Esophagus squamous epithelium (tissue), 5 donors: ENCODE data around the gene TXN2. TPM values are rescaled to one million over a fixed set of nuclear protein-coding genes. Genes with fewer than 3 reads are reported as not detected.
A peak's percentile ranks its signal among the peaks of the same experiment; 100 is the strongest.

ENCODE experiments used
- DNase-seq: peaks from one replicate; lab custom pipeline; 2025; lab: John Stamatoyannopoulos, UW
- H3K27ac ChIP-seq, 4 donors: fragments of 200-600 bp; sonication (generic); one replicate each; pipeline ENCODE4 v1.5.1; 2016 to 2019; ENCODE audit warnings: mild to moderate bottlenecking in 1 of 4
- H3K27me3 ChIP-seq, 4 donors: fragments of 200-600 bp; sonication (generic); 1 replicate in 3 of 4; 2 replicates in 1 of 4; pipeline versions ENCODE4 v1.5.1 to v1.6.0; 2017 to 2021; ENCODE audit warnings: antibody characterized with exemption in 1 of 4
- H3K36me3 ChIP-seq, 3 donors: fragments of 200-600 bp; sonication (generic); one replicate each; pipeline ENCODE4 v1.5.1; 2016 to 2019
- H3K4me1 ChIP-seq, 3 donors: fragments of 200-600 bp; sonication (generic); one replicate each; pipeline ENCODE4 v1.5.1; 2017 to 2019
- H3K4me3 ChIP-seq, 4 donors: fragments of 200-600 bp; sonication (generic); 1 replicate in 3 of 4; 2 replicates in 1 of 4; pipeline ENCODE4 v1.5.1; 2016 to 2019; ENCODE audit warnings: mild to moderate bottlenecking in 2 of 4, moderate library complexity in 1 of 4
- H3K9me3 ChIP-seq, 3 donors: fragments of 200-600 bp; sonication (generic); one replicate each; pipeline ENCODE4 v1.5.1; 2016 to 2019
- CTCF ChIP-seq, 6 experiments: fragments of 450-650 bp in 4 of 6; fragments of 200-600 bp in 2 of 6; sonication (generic) in 2 of 6; IDR thresholded peaks; one replicate each; pipeline ENCODE4 v1.5.1; 2016 to 2019; ENCODE audit warnings: antibody characterized with exemption in 6 of 6, mild to moderate bottlenecking in 4 of 6, moderate library complexity in 4 of 6
- POLR2A ChIP-seq, 4 donors: fragments of 450-650 bp; IDR thresholded peaks; one replicate each; pipeline ENCODE4 v1.6.1; 2017; ENCODE audit warnings: antibody characterized with exemption in 4 of 4, mild to moderate bottlenecking in 4 of 4, moderate library complexity in 3 of 4
- WGBS, 2 donors: methylation state at CpG; one replicate each; pipeline ENCODE4 v1.1.5; 2018; 5-methylcytosine and 5-hydroxymethylcytosine counted together
- intact Hi-C: fragments of 100-400 bp; cut with DNase I; formaldehyde crosslinking; loops from one replicate; pipeline ENCODE4 v1.15.0; 2022
- total RNA-seq, 4 donors: library from RNA; depleted of rRNA; stranded (reverse); fragments of >200 nt; gene quantifications; one replicate each; pipeline ENCODE4 v1.1.0, GENCODE V29; 2016
- donor health status: DM: yes; HTN: yes; CAD: no.

TXN2 gene
- total RNA-seq, 4 donors from 2014 or later = 58.4 to 88.4 (median 72.3) TPM

GRCh38 chr22:36505998-36506635 is 24.7 kb upstream of the TXN2 start:
- Histone ChIP-seq H3K4me3 (peak overlapping the region in 3 of 4 donors; percentile 49 to 66 (median 57)), H3K27me3 (no peaks in the 10 kb centered on the region), H3K4me1 (peaks cover 32 to 60% (median 33%) of the 10 kb centered on the region in 3 donors), H3K27ac (peak overlapping the region; percentile 66 to 90 (median 86)), H3K9me3 (no peaks in the 10 kb centered on the region), H3K36me3 (peaks cover 0 to 21% (median 3%) of the 10 kb centered on the region in 3 donors)
- 93 to 97% methylated on average over 25 to 38 of the region's 60 CpGs for WGBS, 2 donors
- TF ChIP-seq CTCF (IDR thresholded peaks at IDR 0.05) (no peak), POLR2A (IDR thresholded peaks at IDR 0.05) (no peak)
- intact Hi-C loops = no loop called here
- DNase-seq = no peak

GRCh38 chr22:36497910-36498665 is 16.6 kb upstream of the TXN2 start:
- H3K4me3 ChIP-seq = no peak overlapping the region
- intact Hi-C loops = no loop called here
- DNase-seq = no peak
- H3K27ac ChIP-seq = no peak overlapping the region
- 84 to 88% methylated on average over 17 of the region's 30 CpGs for WGBS, 2 donors
- H3K36me3 ChIP-seq = peaks cover 0 to 67% (median 3%) of the 10 kb centered on the region in 3 donors
- H3K9me3 ChIP-seq = no peaks in the 10 kb centered on the region
- no peaks in the 10 kb centered on the region for H3K4me1 ChIP-seq
- H3K27me3 ChIP-seq = no peaks in the 10 kb centered on the region
- no peak for TF ChIP-seq POLR2A (IDR thresholded peaks at IDR 0.05)
- TF ChIP-seq CTCF (IDR thresholded peaks at IDR 0.05) = no peak

- H3K27ac ChIP-seq = peak overlapping the region in 1 of 4 donors; percentile 60
- no peak overlapping the region for H3K4me3 ChIP-seq
- intact Hi-C loops = no loop called here
- H3K4me1 ChIP-seq = no peaks in the 10 kb centered on the region
- TF ChIP-seq POLR2A (IDR thresholded peaks at IDR 0.05) = no peak
- TF ChIP-seq CTCF (IDR thresholded peaks at IDR 0.05) = no peak
- H3K9me3 ChIP-seq = no peaks in the 10 kb centered on the region
- DNase-seq = no peak
- 54 to 63% methylated on average over 4 to 12 of the region's 16 CpGs for WGBS, 2 donors
- H3K36me3 ChIP-seq = peaks cover 4 to 81% (median 7%) of the 10 kb centered on the region in 3 donors
- no peaks in the 10 kb centered on the region for H3K27me3 ChIP-seq
Measured at GRCh38 chr22:36493690-36494110, 12.3 kb upstream of the TXN2 start.

- peaks cover 4 to 71% (median 7%) of the 10 kb centered on the region in 3 donors for H3K36me3 ChIP-seq
- H3K4me1 ChIP-seq = no peaks in the 10 kb centered on the region
- no peak for TF ChIP-seq CTCF (IDR thresholded peaks at IDR 0.05)
- no peak for TF ChIP-seq POLR2A (IDR thresholded peaks at IDR 0.05)
- H3K27me3 ChIP-seq = no peaks in the 10 kb centered on the region
- DNase-seq = no peak
- no peak overlapping the region for H3K4me3 ChIP-seq
- H3K27ac ChIP-seq = no peak overlapping the region
- H3K9me3 ChIP-seq = peaks cover 0 to 3% (median 2%) of the 10 kb centered on the region in 3 donors
- WGBS, 2 donors = 79 to 84% methylated on average over 3 to 5 of the region's 5 CpGs
- intact Hi-C loops = no loop called here
Measured at GRCh38 chr22:36492109-36492508, 10.7 kb upstream of the TXN2 start.

- Histone ChIP-seq H3K27ac (no peak overlapping the region), H3K9me3 (peaks cover 0 to 7% (median 6%) of the 10 kb centered on the region in 3 donors), H3K4me3 (no peak overlapping the region), H3K4me1 (no peaks in the 10 kb centered on the region), H3K36me3 (peaks cover 4 to 65% (median 7%) of the 10 kb centered on the region in 3 donors), H3K27me3 (no peaks in the 10 kb centered on the region)
- 83 to 85% methylated on average over 7 of the region's 7 CpGs for WGBS, 2 donors
- intact Hi-C loops = no loop called here
- TF ChIP-seq CTCF (IDR thresholded peaks at IDR 0.05) = no peak
- no peak for TF ChIP-seq POLR2A (IDR thresholded peaks at IDR 0.05)
- no peak for DNase-seq
Measured at GRCh38 chr22:36491155-36491554, 9.7 kb upstream of the TXN2 start.
